BJ (cell line): Measurements from ENCODE around the gene SOCS3. TPM values are rescaled to one million over a fixed set of nuclear protein-coding genes. Genes with fewer than 3 reads are reported as not detected.

Experiments used
- CTCF ChIA-PET: fragments of 350-600 bp; formaldehyde crosslinking; extraction: SDS; loops from one replicate; lab custom pipeline; 2021; ENCODE audit warnings: antibody characterized with exemption, inconsistent platforms; lab: Yijun Ruan, JAX
- POLR2A ChIA-PET: fragments of 300-600 bp; sonication (Branson Sonifier 250); formaldehyde crosslinking; extraction: SDS; loops from one replicate; lab custom pipeline; 2021; ENCODE audit warnings: antibody characterized with exemption; lab: Charles Lee
- DNase-seq: peaks from one replicate; pipeline ENCODE4 v3.0.0-alpha.2; 2011; ENCODE audit warnings: low read depth
- H3K27me3 ChIP-seq: 2 replicates; pipeline ENCODE4 v1.6.0; 2011; ENCODE audit warnings: low read length; ENCODE audit not compliant: control insufficient read depth, insufficient read depth
- H3K36me3 ChIP-seq: 2 replicates; pipeline ENCODE4 v1.5.1; 2011; ENCODE audit warnings: low read length; ENCODE audit not compliant: control insufficient read depth, insufficient read depth
- H3K4me3 ChIP-seq: 2 replicates; pipeline ENCODE4 v1.5.1; 2011; ENCODE audit warnings: low read depth, mild to moderate bottlenecking, control low read depth, low read length
- CTCF ChIP-seq: IDR thresholded peaks from 2 replicates; pipeline ENCODE4 v1.5.1; 2011; ENCODE audit warnings: low read depth, mild to moderate bottlenecking, control low read depth, inconsistent platforms, low read length, moderate library complexity; ENCODE audit not compliant: insufficient read depth
- polyA plus RNA-seq: library from polyadenylated mRNA; depleted of rRNA; stranded (reverse); fragments of >200 nt; gene quantifications from 2 replicates; pipeline ENCODE4 v1.2.3, GENCODE V29; 2011

Gene SOCS3
- polyA plus RNA-seq, 1 experiment = 26.4 TPM

- TF ChIP-seq CTCF = no peak
- Histone ChIP-seq H3K27me3 (no peaks in the 10 kb centered on the region), H3K4me3 (no peak overlapping the region), H3K36me3 (no peaks in the 10 kb centered on the region)
- DNase-seq = no peak
- CTCF ChIA-PET = interaction anchor here (0.6 to 8.3 kb wide), 6 partner anchors 13 to 417 kb away, joined by 3 to 57 read pairs (median 5); partner anchors contain the start of gene SOCS3
- POLR2A ChIA-PET = no interaction called here
These were observed 14.9 kb upstream of the SOCS3 start for GRCh38 chr17:78374631-78375274.

- no peak overlapping the region for H3K4me3 ChIP-seq
- no peaks in the 10 kb centered on the region for H3K27me3 ChIP-seq
- CTCF ChIA-PET = interaction anchor here (0.6 to 8.3 kb wide), 5 partner anchors 13 to 418 kb away, joined by 3 to 57 read pairs (median 4); partner anchors contain the start of gene SOCS3
- no peak for DNase-seq
- POLR2A ChIA-PET = no interaction called here
- TF ChIP-seq CTCF = no peak
- no peaks in the 10 kb centered on the region for H3K36me3 ChIP-seq
These were observed 14.3 kb upstream of the SOCS3 start for GRCh38 chr17:78374189-78374588.

GRCh38 chr17:78372841-78373240, 13.0 kb upstream of the SOCS3 start:
- DNase-seq = no peak
- POLR2A ChIA-PET = no interaction called here
- Histone ChIP-seq H3K4me3 (no peak overlapping the region), H3K36me3 (no peaks in the 10 kb centered on the region), H3K27me3 (no peaks in the 10 kb centered on the region)
- no peak for TF ChIP-seq CTCF
- CTCF ChIA-PET = interaction anchor here (0.8 to 8.3 kb wide), 4 partner anchors 11 to 52 kb away, joined by 4 to 57 read pairs (median 5); partner anchors contain the start of gene SOCS3

- CTCF ChIA-PET = interaction anchor here (1.7 kb wide), 1 partner anchor 51 kb away, joined by 9 read pairs; no protein-coding TSS in a partner anchor
- no peak for TF ChIP-seq CTCF
These were observed 11.2 kb upstream of the SOCS3 start for GRCh38 chr17:78371056-78371455.

GRCh38 chr17:78369791-78370381, 10.0 kb upstream of the SOCS3 start:
- Histone ChIP-seq H3K27me3 (no peaks in the 10 kb centered on the region), H3K4me3 (no peak overlapping the region), H3K36me3 (no peaks in the 10 kb centered on the region)
- TF ChIP-seq CTCF = no peak
- ChIA-PET CTCF (interaction anchor here (1.5 to 1.7 kb wide), 2 partner anchors 9 to 52 kb away, joined by 9 to 13 read pairs; no protein-coding TSS in a partner anchor), POLR2A (no interaction called here)
- DNase-seq = no peak

More at GRCh38 chr17:78371056-78371455, 11.2 kb upstream of the SOCS3 start:
- POLR2A ChIA-PET = no interaction called here
- no peak for DNase-seq
- Histone ChIP-seq H3K27me3 (no peaks in the 10 kb centered on the region), H3K36me3 (no peaks in the 10 kb centered on the region), H3K4me3 (no peak overlapping the region)
